ENCODE data around the gene PCYOX1L.

PCYOX1L gene

DNA sequence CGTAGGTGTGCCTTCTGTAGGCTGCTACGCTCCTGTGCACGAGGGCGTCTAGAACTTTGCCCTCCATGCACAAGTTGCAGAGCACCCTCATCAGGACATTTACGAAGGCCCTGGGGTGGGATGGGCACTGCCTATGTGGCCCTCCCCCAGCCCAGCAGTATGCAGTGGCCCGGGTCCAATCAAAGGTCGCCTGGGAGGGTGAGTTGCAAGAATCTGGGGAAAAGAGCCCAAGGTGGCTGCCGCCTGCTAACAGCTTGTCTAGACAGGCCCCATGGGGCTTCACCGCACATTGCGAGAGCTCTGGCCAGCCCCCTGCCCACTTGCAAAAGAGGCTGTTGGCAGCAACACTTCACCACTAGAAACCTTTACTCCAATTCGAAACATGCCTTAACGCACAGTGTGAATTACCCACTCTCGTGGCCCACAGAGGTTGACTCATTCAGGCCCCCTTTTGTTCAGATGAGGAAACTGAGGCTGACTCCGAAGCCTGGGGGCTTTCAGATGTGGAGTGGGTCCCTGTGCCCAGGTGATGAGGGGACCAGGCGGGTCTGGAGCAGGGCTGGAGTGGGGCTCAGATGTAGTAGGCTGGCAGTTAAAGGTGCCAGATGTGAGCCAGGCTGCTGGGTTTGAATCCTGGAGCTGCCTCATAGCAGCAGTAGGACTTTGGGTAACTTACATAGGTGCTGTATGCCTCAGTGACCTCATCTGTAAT lies 53.0 kb downstream of the PCYOX1L start:
- peaks cover 85 to 87% (median 86%) of the 10 kb centered on the region in 3 donors for H3K36me3 ChIP-seq
- no peaks in the 10 kb centered on the region for H3K9me3 ChIP-seq
- peak in 1 of 2 donors; percentile 75 for DNase-seq
- peaks cover 0 to 42% (median 25%) of the 10 kb centered on the region in 4 donors for H3K4me1 ChIP-seq
- H3K4me3 ChIP-seq, result peak overlapping the region; percentile 66 to 94
- TF ChIP-seq CTCF (IDR thresholded peaks at IDR 0.05), result no peak
- intact Hi-C loops (cut with DNase I; ENCODE audit: low total_unique reads), result no loop called here
- H3K27ac ChIP-seq, result peak overlapping the region; percentile 90 to 98
- H3K27me3 ChIP-seq, result no peaks in the 10 kb centered on the region

- peaks cover 0 to 49% (median 30%) of the 10 kb centered on the region in 4 donors for H3K4me1 ChIP-seq
- peak overlapping the region; percentile 90 to 98 for H3K27ac ChIP-seq
- no peak for TF ChIP-seq CTCF (IDR thresholded peaks at IDR 0.05)
- peak in 1 of 2 donors; percentile 65 for DNase-seq
- H3K4me3 ChIP-seq, result peak overlapping the region; percentile 66 to 94
- intact Hi-C loops (cut with DNase I; ENCODE audit: low total_unique reads), result no loop called here
- no peaks in the 10 kb centered on the region for H3K27me3 ChIP-seq
- H3K9me3 ChIP-seq, result no peaks in the 10 kb centered on the region
- peaks cover 94 to 96% (median 96%) of the 10 kb centered on the region in 3 donors for H3K36me3 ChIP-seq
Observed at GRCh38 chr5:149411738-149412519, 54.1 kb downstream of the PCYOX1L start.

DNA sequence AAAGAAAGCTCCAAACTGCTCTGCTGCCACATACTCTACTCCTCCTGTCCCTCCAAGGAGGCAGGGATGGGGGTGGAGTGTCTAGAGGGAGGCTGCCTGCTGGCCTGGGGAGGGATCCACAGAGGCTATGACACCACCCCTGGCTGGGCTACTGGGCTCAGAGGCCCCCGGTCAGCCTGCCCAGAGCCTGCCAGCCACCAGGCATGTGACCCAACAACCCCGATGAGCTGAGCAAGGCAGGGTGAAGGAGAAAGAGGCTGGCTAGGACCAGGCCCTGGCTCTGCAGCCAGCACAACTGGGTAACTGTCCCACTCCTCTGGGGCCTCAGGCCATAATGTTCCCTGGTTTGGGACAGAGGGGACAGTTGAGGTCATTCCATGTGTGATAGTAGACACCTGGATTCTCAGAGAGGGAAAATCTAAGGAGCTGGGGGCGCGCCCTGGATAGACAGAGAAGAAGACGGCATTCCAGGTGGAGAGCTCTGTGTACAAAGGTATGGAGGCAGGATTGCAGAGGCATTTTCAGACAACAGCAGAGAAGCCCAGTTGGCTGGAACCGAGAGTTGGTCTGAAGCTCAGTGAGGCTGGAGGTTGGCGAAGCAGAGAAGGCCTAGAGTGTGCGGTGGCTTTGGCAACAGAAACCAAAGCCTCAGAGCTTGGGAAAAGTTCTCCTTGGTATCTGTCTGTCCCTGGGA lies 55.1 kb downstream of the PCYOX1L start:
- Histone ChIP-seq H3K27me3 (no peaks in the 10 kb centered on the region), H3K27ac (peak overlapping the region; percentile 90 to 98), H3K36me3 (peaks cover 93 to 99% (median 98%) of the 10 kb centered on the region in 3 donors), H3K4me1 (peaks cover 0 to 59% (median 39%) of the 10 kb centered on the region in 4 donors), H3K9me3 (no peaks in the 10 kb centered on the region), H3K4me3 (peak overlapping the region; percentile 66 to 94)
- intact Hi-C loops (cut with DNase I; ENCODE audit: low total_unique reads), result no loop called here
- no peak for TF ChIP-seq CTCF (IDR thresholded peaks at IDR 0.05)
- DNase-seq, result peak; percentile 55 to 87

GRCh38 chr5:149413477-149414210 lies 55.8 kb downstream of the PCYOX1L start:
- Histone ChIP-seq H3K4me1 (peaks cover 0 to 66% (median 42%) of the 10 kb centered on the region in 4 donors), H3K36me3 (peaks cover 89 to 98% (median 96%) of the 10 kb centered on the region in 3 donors), H3K4me3 (peak overlapping the region; percentile 66 to 94), H3K27me3 (no peaks in the 10 kb centered on the region), H3K9me3 (no peaks in the 10 kb centered on the region), H3K27ac (peak overlapping the region; percentile 90 to 98)
- intact Hi-C loops (cut with DNase I; ENCODE audit: low total_unique reads), result no loop called here
- DNase-seq, result peak in 1 of 2 donors; percentile 67
- TF ChIP-seq CTCF (IDR thresholded peaks at IDR 0.05), result no peak
